A673 (cell line): ENCODE data around the gene SLC2A13.

ENCODE experiments used
- EZH2 ChIP-seq: fragments of 200-600 bp; sonication (generic); IDR thresholded peaks from 2 replicates; pipeline ENCODE4 v1.6.1; 2017; ENCODE audit warnings: borderline replicate concordance, low read depth, mild to moderate bottlenecking, mixed read lengths, antibody characterized with exemption, low read length; ENCODE audit not compliant: poor library complexity, severe bottlenecking
- TF ChIP-seq, protein P1 (sequence below): fragments of 300-800, 200-600 bp; sonication (generic); conservative IDR thresholded peaks from 2 replicates; pipeline ENCODE4 v1.5.1; 2017; ENCODE audit warnings: low read depth, mild to moderate bottlenecking, antibody characterized with exemption, low read length, moderate library complexity, mixed read lengths

DNA sequence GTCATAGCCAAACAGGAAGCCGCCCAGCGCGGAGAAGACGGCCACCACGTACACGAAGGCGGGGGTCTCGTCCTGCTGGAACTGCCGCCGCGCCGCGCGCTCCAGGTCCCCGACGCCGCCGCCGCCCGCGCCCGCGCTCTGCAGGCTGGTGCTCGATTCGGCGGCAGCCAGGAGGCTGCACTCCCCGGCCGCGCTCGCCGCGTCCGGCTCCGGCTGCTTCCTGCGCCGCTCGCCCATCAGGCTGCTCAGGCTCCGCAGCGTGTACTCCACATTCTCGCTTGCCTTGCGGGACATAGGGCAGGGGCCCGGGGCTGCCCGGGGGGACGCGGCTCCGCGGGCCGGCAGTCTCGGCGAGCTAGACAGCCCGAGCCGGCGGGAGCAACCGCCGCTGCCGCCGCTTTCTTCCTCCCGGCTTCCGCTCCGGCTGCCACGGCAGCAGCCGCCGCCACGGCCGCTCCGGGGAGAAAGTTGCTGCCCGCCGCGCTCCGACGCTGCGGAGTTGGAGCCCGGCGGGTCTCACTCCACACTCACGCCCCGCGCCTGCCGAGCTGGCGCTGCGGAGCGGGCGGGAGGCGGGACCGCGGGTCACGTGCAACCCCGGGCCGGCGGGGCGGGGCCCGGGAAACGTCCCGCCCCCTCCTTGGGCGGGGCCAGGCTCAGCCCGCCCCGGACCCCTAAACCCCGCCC is at the start of gene SLC2A13:
- TF ChIP-seq, protein P1, sequence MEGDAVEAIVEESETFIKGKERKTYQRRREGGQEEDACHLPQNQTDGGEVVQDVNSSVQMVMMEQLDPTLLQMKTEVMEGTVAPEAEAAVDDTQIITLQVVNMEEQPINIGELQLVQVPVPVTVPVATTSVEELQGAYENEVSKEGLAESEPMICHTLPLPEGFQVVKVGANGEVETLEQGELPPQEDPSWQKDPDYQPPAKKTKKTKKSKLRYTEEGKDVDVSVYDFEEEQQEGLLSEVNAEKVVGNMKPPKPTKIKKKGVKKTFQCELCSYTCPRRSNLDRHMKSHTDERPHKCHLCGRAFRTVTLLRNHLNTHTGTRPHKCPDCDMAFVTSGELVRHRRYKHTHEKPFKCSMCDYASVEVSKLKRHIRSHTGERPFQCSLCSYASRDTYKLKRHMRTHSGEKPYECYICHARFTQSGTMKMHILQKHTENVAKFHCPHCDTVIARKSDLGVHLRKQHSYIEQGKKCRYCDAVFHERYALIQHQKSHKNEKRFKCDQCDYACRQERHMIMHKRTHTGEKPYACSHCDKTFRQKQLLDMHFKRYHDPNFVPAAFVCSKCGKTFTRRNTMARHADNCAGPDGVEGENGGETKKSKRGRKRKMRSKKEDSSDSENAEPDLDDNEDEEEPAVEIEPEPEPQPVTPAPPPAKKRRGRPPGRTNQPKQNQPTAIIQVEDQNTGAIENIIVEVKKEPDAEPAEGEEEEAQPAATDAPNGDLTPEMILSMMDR: no peak
- no peak for TF ChIP-seq EZH2
